ENCODE results near the gene SPATA9. TPM values are rescaled to one million over a fixed set of nuclear protein-coding genes. Genes with fewer than 3 reads are reported as not detected.

Gene SPATA9
- total RNA-seq, 2 donors from 2014 or later: 0.70 to 2.0 TPM

GRCh38 chr5:95613514-95613913 is 69.3 kb downstream of the SPATA9 start:
- H3K9ac ChIP-seq (ENCODE audit: extremely low read depth, low read length, poor library complexity, severe bottlenecking): no peak overlapping the region
- H3K27me3 ChIP-seq (ENCODE audit: control insufficient read depth, insufficient read depth, low read length, poor library complexity, severe bottlenecking): peaks cover 8% of the 10 kb centered on the region
- H3K36me3 ChIP-seq (ENCODE audit: control insufficient read depth, insufficient read depth, low read length): no peaks in the 10 kb centered on the region
- no peaks in the 10 kb centered on the region for H3K4me1 ChIP-seq (ENCODE audit: control insufficient read depth, insufficient read depth, low read length)
- peaks cover 25% of the 10 kb centered on the region for H3K9me3 ChIP-seq (ENCODE audit: control insufficient read depth, low read length)
- no peak overlapping the region for H3K27ac Mint-ChIP-seq
- no peak for TF ChIP-seq CTCF (conservative IDR thresholded peaks at IDR 0.05)
- 97 to 100% methylated on average over 1 of the region's 1 CpG for WGBS, 2 experiments (ENCODE audit: insufficient coverage in 1 of 2, insufficient read length in 1 of 2)
- H3K36me3 Mint-ChIP-seq (ENCODE audit: low read depth): peaks cover 5% of the 10 kb centered on the region
- no peak overlapping the region for H3K27ac ChIP-seq (ENCODE audit: low read depth, low read length)
- DNase-seq: no peak
- no peak overlapping the region for H3K4me3 ChIP-seq (ENCODE audit: low read length)
- H3K27me3 Mint-ChIP-seq (ENCODE audit: insufficient read depth): peaks cover 18% of the 10 kb centered on the region
- peaks cover 7% of the 10 kb centered on the region for H3K4me1 Mint-ChIP-seq
- peaks cover 26% of the 10 kb centered on the region for H3K9me3 Mint-ChIP-seq
- H3K4me3 Mint-ChIP-seq: no peak overlapping the region

GRCh38 chr5:95611396-95611795 is 71.4 kb downstream of the SPATA9 start:
- no peaks in the 10 kb centered on the region for H3K36me3 ChIP-seq (ENCODE audit: control insufficient read depth, insufficient read depth, low read length)
- Mint-ChIP-seq H3K9me3 (peaks cover 26% of the 10 kb centered on the region), H3K4me1 (peaks cover 7% of the 10 kb centered on the region), H3K4me3 (no peak overlapping the region), H3K27me3 (ENCODE audit: insufficient read depth) (peaks cover 5% of the 10 kb centered on the region), H3K27ac (no peak overlapping the region), H3K36me3 (ENCODE audit: low read depth) (peaks cover 5% of the 10 kb centered on the region)
- WGBS, 2 experiments (ENCODE audit: insufficient coverage in 1 of 2, insufficient read length in 1 of 2): 94 to 100% methylated on average over 1 of the region's 3 CpGs
- TF ChIP-seq CTCF (conservative IDR thresholded peaks at IDR 0.05): no peak
- no peak for DNase-seq
- H3K9ac ChIP-seq (ENCODE audit: extremely low read depth, low read length, poor library complexity, severe bottlenecking): no peak overlapping the region
- peaks cover 25% of the 10 kb centered on the region for H3K9me3 ChIP-seq (ENCODE audit: control insufficient read depth, low read length)
- H3K4me1 ChIP-seq (ENCODE audit: control insufficient read depth, insufficient read depth, low read length): no peaks in the 10 kb centered on the region
- H3K4me3 ChIP-seq (ENCODE audit: low read length): no peak overlapping the region
- H3K27me3 ChIP-seq (ENCODE audit: control insufficient read depth, insufficient read depth, low read length, poor library complexity, severe bottlenecking): no peaks in the 10 kb centered on the region
- H3K27ac ChIP-seq (ENCODE audit: low read depth, low read length): no peak overlapping the region

- H3K4me3 Mint-ChIP-seq: no peak overlapping the region
These were observed 72.2 kb downstream of the SPATA9 start for GRCh38 chr5:95610546-95610945.

More at GRCh38 chr5:95610546-95610945, 72.2 kb downstream of the SPATA9 start:
- Mint-ChIP-seq H3K9me3 (peaks cover 26% of the 10 kb centered on the region), H3K27me3 (ENCODE audit: insufficient read depth) (peaks cover 5% of the 10 kb centered on the region), H3K36me3 (ENCODE audit: low read depth) (peaks cover 5% of the 10 kb centered on the region), H3K27ac (no peak overlapping the region), H3K4me1 (peaks cover 7% of the 10 kb centered on the region)
- no peak overlapping the region for H3K27ac ChIP-seq (ENCODE audit: low read depth, low read length)
- H3K27me3 ChIP-seq (ENCODE audit: control insufficient read depth, insufficient read depth, low read length, poor library complexity, severe bottlenecking): no peaks in the 10 kb centered on the region
- peaks cover 25% of the 10 kb centered on the region for H3K9me3 ChIP-seq (ENCODE audit: control insufficient read depth, low read length)
- no peak for TF ChIP-seq CTCF (conservative IDR thresholded peaks at IDR 0.05)
- no peak overlapping the region for H3K9ac ChIP-seq (ENCODE audit: extremely low read depth, low read length, poor library complexity, severe bottlenecking)
- H3K4me3 ChIP-seq (ENCODE audit: low read length): no peak overlapping the region
- no peaks in the 10 kb centered on the region for H3K36me3 ChIP-seq (ENCODE audit: control insufficient read depth, insufficient read depth, low read length)
- 79 to 97% methylated on average over 3 to 7 of the region's 7 CpGs for WGBS, 2 experiments (ENCODE audit: insufficient coverage in 1 of 2, insufficient read length in 1 of 2)
- H3K4me1 ChIP-seq (ENCODE audit: control insufficient read depth, insufficient read depth, low read length): no peaks in the 10 kb centered on the region
- no peak for DNase-seq

Measured in endodermal cell (in vitro differentiated cells).